Middle frontal gyrus (tissue), 1 donor: ENCODE measurements around the gene APLF.

ENCODE experiments used
- DNase-seq: peaks from one replicate; pipeline ENCODE4 v3.0.0-alpha.2; 2015; ENCODE audit warnings: low spot score; ENCODE audit errors: extremely low spot score

APLF gene

DNA sequence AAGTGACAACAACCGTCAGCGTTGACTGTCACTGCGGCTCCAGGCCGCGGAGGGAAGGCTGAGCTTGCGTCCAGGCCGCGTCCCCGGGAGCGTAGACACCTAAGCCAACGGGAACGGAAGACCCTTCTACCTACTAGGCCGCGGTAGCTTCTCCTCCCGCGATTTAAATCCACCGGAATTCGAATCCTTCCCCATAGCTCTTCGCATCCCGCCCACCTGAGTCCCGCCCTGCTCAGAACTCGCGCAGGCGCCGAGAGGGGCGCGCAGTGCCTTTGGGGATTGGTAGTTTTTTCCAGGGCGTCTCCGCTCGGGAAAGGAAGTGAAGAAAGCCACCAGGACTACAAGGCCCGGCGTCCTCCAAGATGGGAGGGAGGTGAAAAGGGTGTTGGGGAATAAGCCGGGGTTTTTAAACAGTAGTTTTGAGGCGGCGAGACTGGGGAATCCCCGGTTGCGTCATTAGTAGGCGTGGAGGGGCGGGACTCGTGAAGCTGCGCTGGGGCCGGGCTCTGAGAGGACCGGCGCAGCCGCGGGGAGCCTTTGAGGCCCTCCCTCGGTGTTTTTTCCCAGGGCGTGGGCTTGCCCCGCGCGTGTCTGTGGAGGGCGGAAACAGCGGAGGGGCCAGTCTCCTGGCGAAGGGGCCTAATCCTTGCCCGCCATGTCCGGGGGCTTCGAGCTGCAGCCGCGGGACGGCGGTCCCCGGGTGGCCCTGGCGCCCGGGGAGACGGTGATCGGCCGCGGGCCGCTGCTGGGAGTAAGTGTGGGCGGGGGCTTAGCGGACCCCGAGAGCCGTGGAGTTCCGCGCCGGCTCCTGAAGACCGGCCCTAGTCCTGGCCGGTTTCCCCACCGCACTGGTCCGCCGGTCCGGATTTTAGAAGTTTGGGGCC lies at the start of gene APLF, which contains the start of gene FBXO48:
APLF (plus strand) TSS at position 509 of the 884 bp plus-strand sequence; CDS start at position 656, 147 bp downstream.
FBXO48 (minus strand) TSS at position 218 of the 884 bp plus-strand sequence. CDS start 2,149 bp downstream, outside the sequence.
- DNase-seq, result peak; percentile 94

- DNase-seq, result no peak
These were observed 49.5 kb upstream of the APLF start for GRCh38 chr2:68417926-68418325.

- peak; percentile 27 for DNase-seq
These were observed 49.0 kb upstream of the APLF start for GRCh38 chr2:68418419-68418818.

GRCh38 chr2:68418855-68419254 lies 48.5 kb upstream of the APLF start:
- DNase-seq, result no peak

DNA sequence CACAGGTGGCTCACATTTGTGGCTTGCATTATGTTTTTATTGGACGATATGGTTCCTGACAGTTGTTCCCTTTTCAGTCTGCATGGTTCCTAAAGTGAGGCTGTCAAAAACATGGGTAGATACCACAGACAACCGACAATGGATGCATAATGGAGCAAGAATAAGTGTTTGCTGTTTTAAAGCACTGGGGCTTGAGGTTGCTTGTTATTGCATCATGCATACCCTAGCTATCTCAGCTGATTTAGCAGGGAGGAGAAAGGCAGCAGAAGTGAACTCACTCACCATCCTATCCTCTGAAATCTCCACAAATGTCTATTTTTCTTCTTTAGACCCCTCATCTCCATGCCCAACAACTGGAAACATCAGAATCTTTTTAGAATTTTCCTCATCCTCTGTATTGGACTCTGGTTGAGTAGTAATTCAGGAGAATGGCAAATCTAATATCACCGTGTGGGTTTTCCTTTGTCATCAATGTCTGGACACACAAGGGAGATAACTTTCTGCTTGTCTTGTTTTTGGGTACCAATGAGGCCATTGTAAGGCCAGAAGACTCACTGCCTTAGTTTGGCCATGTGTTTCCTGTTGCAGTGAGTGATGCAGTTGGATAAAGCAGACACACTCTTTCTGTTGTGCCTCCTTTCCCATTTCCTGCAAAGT lies 47.0 kb upstream of the APLF start:
- no peak for DNase-seq

DNA sequence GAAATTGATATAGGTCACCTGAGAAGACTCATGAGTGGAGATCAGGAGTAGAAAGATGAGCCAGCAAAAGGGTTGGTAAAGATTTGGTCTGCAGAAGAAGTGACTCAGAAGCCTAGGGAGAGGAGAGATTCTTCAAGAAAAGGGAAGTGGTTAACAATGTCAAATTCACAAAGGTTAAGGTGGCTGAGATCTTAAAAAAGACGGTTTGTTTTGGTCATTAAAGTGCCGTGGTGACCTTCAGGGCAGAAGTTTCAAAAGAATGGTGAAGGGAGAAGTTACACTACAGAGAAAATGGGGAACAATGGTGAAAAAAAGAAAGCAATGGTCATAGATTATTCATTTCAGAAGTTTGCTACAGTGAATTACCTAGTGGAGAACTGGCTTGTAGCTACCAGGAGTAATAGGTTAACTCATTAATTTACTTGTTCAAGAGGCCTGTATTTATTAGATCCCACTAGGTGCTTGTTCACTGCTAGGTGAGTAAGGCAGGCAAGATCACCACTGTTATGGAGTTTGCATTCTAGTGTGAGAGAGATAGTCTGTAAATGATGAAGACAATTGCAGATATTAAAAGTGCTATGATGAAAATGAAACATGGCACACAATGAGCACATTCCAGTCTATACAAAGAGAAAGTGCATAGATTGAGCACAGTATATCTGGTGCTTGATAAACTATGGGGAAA lies 43.3 kb upstream of the APLF start:
- no peak for DNase-seq

DNA sequence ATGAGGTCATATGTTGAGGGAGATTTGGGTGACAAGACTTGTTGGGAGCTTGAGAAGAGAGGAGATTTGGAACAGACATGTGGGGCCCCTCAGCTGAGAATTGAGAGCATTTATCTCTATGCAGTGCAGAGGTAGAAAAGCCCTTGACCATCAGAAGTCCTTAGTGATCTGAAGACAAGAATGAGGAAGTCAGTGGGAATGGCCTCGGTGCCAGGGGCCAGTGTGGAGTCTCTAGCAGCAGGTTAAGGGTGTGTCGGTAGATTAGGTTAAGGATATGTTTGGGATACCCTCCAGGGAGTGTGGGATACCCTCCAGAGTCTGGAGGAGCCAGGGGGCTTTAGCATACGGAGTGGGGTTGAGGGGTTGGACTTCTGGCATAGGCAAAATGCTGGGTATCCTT lies 41.9 kb upstream of the APLF start:
- no peak for DNase-seq

GRCh38 chr2:68426446-68426845 lies 40.9 kb upstream of the APLF start:
- DNase-seq, result no peak

GRCh38 chr2:68426848-68427579 lies 40.4 kb upstream of the APLF start:
- no peak for DNase-seq

- DNase-seq, result no peak
These were observed 39.3 kb upstream of the APLF start for GRCh38 chr2:68428126-68428525.

DNA sequence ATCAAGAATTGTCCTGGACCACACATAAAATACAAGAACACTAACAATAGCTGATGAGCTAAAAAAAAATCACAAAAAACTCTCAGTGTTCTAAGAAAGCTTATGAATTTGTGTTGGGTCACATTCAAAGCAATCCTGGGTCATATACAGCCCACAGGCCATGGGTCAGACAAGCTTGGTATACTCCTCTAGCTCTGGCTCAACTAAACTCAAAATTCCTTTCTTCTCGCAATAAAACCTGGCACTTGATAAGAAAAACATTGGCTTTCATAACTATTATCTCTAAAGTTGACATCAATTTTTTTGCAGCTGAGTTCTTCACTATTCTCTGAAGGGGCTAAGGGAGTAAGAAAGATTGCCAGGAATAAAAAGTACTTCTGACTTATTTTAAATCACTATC lies 38.6 kb upstream of the APLF start:
- no peak for DNase-seq

DNA sequence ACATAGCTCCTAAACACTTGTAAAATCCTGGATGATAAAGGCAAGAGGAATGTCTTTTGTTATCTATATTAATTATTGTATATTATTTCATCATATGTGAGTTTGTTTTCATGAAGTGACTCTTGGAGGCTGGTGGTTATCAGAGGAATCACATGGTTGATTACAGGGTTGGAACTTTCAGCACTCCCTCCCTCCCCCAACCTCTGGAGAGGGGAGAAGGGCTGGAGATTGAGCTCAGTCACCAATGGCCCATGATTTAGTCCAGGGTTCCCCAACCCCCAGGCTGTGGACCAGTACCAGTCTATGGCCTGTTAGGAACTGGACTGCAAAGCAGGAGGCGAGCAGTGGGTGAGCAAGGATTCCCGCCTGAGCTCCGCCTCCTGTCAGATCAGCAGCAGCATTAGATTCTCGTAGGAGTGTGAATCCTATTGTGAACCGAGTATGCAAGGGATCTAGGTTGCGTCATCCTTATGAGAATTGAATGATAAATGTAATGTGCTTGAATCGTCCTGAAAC lies 38.0 kb upstream of the APLF start:
- DNase-seq, result no peak

DNA sequence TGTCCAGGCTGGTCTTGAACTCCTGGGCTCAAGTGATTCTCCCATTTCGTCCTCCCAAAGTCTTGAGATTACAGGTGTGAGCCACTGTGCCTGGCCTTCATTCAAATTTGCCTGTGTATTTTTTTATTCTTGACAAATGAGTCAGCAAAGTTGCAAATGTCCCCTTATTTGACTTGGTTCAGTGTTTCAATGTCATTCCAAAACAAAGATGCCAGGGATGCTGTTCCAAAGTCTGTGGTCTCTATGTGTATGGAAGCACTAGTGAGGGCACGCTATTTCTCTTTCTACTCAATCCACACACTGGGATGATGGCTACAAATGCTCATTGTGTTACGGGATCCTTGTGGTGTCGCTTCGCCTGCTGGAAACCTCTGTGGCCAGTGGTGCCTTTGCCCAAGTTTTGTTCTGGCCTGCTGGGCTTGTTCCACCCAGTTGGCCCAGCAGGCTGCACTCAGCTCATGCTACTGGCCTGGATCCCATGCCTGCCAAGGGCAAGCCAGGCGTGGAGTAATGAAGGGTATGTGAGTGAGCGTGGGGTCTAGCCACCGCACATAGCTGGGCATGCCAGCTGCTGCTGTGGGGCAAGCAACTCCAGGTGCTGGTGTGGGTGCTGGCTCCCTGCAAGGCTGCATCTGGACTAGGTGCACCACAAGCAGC lies 35.9 kb upstream of the APLF start:
- no peak for DNase-seq

- no peak for DNase-seq
These were observed 34.4 kb upstream of the APLF start for GRCh38 chr2:68432696-68433658.

DNA sequence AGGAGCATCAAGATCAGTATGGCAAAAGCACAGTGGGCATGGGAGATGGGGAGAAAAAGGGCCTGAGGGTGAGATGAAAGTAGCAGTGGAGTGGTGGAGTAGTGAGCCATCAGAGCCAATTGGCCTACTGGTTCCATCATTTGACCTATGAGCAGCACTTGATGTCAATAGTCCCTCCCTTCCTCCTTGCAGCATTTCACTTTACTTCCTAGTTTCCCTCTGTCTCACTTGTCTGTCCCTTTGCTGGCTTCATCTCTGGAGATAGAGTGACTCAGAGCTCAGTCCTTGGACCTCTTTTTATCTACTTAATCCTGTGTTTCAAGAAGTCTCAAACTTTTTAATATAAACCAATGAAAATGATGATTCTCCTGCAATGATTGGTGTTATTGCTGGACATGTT lies 32.4 kb upstream of the APLF start:
- DNase-seq, result no peak

- no peak for DNase-seq
These were observed 31.8 kb upstream of the APLF start for GRCh38 chr2:68435615-68436014.

DNA sequence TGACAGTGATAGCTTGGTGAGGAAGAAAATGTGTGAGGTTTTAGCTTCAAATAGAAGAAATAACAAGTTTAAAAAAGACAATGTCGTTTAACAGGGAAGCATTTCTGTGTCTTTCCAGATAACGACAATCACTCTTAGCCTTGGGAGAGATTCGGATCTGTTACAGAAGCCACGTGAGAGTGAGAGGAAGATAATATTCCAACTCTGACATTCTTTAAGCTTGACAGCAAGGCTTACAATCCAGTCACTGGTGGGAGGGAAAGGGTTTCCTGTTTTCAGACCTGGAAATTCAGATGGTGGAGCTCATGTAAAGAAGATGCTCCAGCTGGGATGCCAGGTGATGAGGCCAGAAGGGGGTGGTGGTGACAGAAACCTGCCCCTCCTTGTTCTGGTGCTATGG lies 31.1 kb upstream of the APLF start:
- no peak for DNase-seq

DNA sequence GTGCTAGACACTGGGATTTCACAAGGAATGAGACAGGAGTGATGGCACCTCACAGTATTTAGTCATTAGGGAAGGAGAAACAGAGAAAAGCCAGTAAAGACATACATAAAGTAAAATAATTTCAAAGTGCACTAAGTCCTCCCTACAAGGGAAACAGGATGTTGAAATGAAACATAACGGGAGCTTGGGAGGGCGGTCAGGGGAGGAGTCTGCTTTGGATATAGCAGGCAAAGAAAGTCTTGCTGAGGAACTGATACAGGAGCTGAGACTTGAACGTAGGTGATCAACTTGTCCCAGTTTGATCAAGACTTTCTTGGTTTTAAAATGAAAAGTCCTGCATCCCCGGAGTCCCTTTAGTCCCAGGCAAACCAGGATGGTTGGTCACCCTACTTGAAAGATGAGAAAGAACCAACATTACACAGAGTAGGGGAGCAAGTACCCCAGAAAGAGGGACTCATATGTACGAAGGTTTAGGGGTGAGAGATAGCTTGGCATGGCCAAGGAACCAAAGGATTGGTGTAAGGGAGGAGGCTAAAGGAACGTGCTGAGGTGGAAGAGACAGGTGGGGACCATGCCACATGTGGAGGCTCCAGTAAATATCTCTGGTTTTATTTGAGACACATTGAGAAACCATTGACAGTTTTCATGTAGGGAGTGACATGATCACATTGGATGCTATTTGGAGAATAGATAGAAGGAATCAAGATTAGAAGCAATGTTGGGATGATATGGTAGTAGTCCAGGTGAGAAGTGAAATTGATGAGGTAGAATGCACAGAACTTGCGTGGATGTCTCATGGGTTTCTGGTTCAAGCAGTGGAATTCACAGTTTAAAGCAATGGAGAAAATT lies 28.7 kb upstream of the APLF start:
- no peak for DNase-seq
